HuH-7.5 (cell line): Measurements from ENCODE around the gene PEX6.
"Not testable (repeated sequence)": the region's sequence is repeated elsewhere in the genome, so short reads cannot be mapped to it uniquely, and the experiment has no call there.

Experiments
- DNase-seq: peaks from one replicate; pipeline ENCODE4 v3.0.0; 2011; ENCODE audit warnings: low spot score

Gene PEX6

GRCh38 chr6:42998205-42998604 is 19.2 kb upstream of the PEX6 start:
- not testable (repeated sequence) for DNase-seq

- DNase-seq: no peak
Measured at GRCh38 chr6:42996513-42996912, 17.5 kb upstream of the PEX6 start.

DNA sequence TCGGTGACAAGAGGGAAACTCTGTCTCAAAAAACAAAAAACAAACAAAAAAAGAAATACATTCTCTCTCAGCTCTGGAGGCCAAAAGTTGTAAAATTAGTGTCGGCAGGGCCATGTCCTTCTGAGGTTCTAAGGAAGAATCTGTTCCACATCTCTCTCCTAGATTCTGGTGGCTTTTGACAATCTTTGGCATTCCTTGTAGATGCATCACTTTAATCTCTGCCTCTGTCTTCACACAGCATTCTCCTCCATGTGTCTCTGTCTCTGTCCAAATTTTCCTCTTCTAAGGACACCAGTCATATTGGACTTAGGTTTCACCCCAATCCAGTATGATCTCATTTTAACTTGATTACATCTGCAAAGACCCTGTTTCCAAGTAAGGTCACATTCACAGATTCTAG is 14.5 kb upstream of the PEX6 start:
- no peak for DNase-seq

DNA sequence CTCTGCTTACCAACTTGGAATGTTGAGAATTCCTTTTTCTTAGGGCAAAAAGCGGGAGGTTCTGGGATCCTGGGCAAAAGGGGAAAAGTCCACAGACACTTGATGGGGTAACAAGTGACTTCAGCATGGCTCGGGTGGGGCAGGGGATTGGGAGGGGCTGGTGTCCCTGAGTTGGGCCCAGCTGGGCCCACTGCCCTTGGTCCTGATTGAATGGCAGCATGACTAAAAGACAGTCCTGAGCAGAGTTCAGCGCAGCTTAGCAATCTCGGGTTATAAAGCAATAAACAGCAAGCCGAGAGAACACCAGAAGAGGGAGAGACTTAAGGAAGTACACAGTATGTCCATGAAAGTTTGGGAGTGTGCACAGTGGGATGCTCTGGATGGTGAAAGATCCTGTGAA is 10.9 kb upstream of the PEX6 start:
- no peak for DNase-seq

- DNase-seq: no peak
Measured at GRCh38 chr6:42988486-42989020, 9.6 kb upstream of the PEX6 start.

GRCh38 chr6:42987533-42988451 is 8.8 kb upstream of the PEX6 start:
- no peak for DNase-seq

DNA sequence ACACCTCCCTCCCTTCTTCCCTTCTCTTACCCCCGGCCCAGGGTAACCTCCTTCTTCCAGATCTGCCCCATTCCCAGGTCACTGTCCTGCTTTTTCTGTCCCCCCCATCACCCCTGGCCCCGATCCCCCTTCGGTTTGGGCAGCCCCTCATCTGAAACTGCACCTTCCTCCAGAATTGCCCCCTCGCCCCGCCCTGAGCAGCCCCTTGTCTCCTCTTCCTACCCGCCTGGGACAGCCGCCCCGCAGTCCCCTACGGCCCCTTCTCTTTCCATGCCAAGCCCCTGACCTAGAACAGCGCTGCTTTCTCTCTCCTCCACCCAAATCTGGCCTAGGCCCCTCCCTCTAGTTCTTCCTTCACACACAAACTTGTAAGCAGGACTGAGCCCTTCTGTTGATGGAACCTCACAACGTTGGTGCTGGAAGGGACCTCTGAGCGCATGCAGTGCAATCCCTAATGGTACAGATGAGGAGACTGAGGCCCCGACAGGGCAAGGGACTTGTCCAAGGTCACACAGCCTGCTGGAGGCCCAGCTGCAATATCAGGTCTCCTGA is 6.0 kb upstream of the PEX6 start:
- no peak for DNase-seq

GRCh38 chr6:42984001-42984923 is 5.3 kb upstream of the PEX6 start, which contains the start of gene PPP2R5D:
Gene PPP2R5D (plus strand): TSS chr6:42984570. CDS start chr6:42984678, 108 bp downstream.
- peak; percentile 89 for DNase-seq

- no peak for DNase-seq
Measured at GRCh38 chr6:42981836-42982235, 2.9 kb upstream of the PEX6 start.

- peak; percentile 34 for DNase-seq
Measured at GRCh38 chr6:42979523-42980177, 669 bp upstream of the PEX6 start.

DNA sequence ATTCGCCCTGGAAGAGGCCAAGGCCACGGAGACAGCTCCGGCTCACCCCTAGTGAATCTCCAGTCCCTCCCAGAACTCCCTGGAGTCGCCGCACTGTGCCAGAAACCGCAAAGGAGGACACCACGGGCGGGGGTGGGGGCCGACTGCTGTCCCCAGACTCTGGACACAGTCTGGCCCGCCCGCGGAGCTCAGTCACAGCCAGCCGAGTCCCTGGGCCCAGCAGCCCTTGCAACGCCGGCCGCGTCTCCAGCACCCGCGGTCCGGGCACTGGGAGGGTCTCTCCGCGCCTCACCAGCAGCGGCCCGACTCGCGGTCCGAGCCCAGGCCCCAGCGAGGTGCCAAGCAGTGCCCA is 518 bp downstream of the PEX6 start:
- DNase-seq: peak; percentile 35

DNA sequence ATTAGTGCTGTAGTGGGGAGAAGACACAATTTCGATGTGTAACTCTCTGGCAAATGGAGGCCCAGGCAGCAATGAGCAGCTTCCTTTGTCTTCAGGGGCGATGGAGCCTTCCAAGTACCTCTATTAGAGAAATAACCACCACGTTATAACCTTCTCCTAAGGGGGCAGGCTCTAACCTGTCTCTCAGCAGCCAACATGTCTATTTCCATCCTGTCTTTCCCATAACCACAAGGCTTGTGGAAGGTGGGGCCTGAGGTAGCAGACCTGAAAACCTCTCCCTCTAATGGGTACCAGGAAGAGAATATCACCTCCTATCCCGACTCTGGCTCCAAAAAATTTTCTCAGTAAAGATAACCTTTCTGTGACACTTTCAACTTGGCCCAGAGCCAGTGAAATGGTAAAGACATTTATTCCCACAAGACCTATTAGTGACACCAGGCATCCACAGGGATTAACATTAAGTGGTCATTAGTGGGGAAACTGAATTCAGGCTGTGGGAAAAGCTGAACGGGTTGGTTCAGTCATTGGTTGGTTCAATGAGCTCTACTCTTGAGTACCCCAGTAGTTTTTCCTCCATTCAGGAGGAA is 4.0 kb downstream of the PEX6 start:
- no peak for DNase-seq

- no peak for DNase-seq
Measured at GRCh38 chr6:42973926-42974325, 5.1 kb downstream of the PEX6 start.

DNA sequence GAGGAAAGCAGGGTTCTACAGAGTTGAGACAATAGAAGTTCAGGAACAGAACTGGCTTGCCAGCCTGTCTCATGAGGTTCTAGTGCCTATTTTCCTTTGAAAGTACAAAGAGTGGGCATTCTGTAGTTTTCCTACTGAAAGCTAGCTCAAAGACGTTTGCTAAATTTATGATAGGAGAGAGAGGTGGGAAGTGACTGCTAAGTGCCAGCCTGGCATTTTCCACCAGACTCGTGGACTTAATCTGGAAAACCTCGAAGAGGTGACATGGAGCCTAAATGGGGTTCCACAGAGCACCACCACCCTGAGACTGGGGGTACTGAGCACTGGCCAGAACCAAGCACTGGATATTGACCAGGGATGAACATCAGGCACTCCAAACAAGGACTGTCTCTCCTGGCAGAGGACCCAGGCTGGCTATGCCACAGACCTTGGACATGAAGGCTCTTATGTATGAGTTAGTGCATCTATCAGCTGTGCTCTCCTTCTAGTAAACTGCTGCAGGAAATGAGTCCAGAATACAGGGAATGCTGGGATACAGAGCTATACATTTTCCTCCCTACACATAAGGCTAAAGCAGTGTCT is 7.1 kb downstream of the PEX6 start:
- no peak for DNase-seq

- no peak for DNase-seq
Measured at GRCh38 chr6:42970871-42971612, 7.9 kb downstream of the PEX6 start.

DNA sequence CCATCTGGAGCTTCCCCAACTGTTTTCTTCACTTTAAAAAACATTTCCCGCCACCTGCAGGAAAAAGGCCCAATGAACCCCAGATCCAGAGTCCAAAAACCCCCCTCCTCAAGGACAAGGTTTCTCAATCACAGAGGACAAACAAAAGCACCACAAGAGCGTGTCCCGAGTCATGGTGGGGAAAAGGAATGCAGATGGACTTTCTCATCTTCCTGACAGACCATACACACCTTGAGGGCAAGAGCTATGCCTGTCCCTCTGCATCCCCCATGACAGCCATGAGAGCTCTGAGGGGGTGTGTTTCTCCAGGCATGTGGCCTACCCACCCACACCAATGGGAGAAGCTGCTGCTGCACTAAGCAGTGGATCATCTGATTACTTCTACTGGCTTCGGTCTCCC is 9.0 kb downstream of the PEX6 start:
- no peak for DNase-seq

DNA sequence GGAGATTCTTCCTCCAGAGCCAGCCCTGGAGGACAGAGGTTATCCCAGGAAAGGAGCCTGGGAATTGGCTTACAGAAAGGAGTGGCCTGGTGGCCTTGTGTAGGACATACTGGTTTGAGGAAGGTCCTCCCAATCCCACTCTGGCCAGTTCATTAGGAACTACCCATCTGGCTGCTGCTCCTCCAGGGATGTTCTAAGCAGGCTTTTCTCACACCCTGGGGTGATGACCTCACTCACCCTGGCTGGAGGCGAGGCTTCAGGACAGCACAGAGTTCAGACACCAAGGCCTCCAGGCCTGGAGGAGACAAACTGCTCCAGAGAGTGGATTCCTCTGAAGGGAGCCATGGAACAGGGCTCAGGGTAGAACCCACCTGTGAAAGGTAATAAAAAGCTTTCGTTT is 9.6 kb downstream of the PEX6 start:
- no peak for DNase-seq

DNA sequence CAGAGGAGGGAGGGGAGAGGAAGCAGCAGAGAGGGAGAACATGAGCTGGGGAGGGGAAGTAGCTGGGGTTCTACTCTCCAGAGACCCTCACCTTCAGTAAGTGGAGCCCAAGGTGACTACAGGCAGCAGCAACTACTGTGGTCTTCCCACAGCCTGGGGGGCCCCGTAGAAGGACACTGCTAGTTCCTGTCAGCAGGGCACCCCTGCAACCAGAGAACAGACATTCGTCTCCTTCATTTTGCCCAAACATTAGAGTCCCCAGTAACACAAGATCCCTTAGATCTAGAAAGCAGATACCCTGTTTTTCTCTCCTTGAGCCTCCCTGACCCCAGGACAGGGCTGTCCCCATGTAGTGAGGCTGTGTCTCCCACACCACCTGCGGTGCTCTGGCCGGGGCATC is 10.2 kb downstream of the PEX6 start:
- no peak for DNase-seq

DNA sequence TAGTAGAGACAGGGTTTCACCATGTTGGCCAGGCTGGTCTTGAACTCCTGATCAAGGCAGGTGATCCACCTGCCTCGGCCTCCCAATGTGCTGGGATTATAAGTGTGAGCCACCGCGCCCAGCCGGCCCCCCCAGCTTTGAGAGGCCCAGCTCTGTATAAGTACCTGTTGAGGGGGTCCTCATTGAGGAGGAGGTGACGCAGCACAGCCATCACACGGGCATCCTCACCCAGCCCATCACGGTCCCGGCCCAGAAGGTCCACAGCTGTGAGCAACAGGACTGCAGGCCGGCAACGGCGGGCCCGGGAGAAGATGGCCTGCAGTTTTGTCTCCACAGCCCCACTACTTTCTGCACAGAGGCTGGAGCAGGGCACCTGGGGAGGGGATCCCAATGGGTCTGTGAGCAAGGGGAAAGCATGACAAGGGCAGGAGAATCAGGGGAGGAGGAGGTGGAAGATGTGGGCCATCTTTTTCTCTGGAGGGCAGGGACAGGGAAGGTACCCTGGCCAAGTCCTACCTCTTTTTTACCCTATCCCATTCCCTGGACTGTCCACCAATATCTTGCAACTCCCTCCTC is 10.8 kb downstream of the PEX6 start:
- DNase-seq: no peak

GRCh38 chr6:42967228-42967627 is 11.8 kb downstream of the PEX6 start:
- DNase-seq: no peak
